MV-4-11 (cell line): ENCODE measurements around the gene CDC6.
A peak's percentile ranks its signal among the peaks of the same experiment; 100 is the strongest.

Source experiments
- DNase-seq: peaks from one replicate; lab custom pipeline; 2025; lab: John Stamatoyannopoulos, UW

The CDC6 gene, protein sequence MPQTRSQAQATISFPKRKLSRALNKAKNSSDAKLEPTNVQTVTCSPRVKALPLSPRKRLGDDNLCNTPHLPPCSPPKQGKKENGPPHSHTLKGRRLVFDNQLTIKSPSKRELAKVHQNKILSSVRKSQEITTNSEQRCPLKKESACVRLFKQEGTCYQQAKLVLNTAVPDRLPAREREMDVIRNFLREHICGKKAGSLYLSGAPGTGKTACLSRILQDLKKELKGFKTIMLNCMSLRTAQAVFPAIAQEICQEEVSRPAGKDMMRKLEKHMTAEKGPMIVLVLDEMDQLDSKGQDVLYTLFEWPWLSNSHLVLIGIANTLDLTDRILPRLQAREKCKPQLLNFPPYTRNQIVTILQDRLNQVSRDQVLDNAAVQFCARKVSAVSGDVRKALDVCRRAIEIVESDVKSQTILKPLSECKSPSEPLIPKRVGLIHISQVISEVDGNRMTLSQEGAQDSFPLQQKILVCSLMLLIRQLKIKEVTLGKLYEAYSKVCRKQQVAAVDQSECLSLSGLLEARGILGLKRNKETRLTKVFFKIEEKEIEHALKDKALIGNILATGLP

GRCh38 chr17:40287494-40288369, at the start of gene CDC6:
CDC6 (plus strand) TSS chr17:40287879; CDS start chr17:40289421, 1,542 bp downstream.
- peak; percentile 100 for DNase-seq

DNA sequence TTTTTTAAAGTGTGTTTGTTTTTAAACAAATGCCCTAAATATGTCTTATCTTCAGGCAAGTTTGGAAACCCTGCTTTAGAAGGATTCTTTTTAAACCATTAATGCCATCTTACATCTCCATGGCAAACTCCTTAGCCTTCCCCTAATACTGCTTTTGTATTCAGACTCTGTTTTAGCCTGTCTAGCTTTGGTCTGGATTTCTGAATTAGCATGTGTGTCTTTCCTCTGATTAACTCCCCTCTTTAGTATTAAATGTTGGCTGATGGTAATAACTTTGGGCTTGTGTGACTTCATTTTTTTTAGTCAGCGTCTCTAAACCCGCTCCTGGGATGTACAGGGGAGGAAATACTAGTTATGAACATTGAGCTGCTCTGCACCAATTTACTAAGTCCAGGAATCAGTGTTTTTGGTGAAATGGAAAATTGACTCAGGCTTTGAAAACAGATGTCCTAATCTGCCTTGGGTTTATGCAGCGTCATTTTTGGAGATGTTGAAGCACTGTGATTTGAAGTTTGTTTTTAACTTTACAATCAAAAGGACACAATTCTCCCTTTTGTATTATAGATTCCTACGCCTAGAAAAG, 46.3 kb upstream of the CDC6 start:
- DNase-seq = no peak

GRCh38 chr17:40242774-40243173, 44.9 kb upstream of the CDC6 start:
- no peak for DNase-seq

- DNase-seq = no peak
Measured at GRCh38 chr17:40243761-40244160, 43.9 kb upstream of the CDC6 start.

DNA sequence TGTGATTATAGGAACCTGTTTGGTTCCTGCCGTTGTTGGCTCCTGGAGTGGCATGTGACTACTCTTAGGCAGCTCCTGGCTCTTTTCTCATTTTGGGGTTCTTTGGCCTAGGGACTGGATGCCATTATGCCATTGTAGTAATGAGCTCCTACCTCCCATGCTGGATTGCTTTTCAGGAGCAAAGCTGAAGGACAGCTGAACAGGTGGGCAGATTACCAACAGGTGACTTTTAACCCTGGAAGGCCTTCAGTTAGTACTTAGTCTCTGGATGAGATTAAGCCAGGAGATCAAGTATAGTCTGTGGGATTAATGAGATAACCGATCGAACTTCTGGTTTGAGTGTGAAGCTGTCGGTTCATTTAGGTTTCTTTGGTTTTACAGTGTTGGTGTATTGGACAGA, 43.4 kb upstream of the CDC6 start:
- DNase-seq = no peak

DNA sequence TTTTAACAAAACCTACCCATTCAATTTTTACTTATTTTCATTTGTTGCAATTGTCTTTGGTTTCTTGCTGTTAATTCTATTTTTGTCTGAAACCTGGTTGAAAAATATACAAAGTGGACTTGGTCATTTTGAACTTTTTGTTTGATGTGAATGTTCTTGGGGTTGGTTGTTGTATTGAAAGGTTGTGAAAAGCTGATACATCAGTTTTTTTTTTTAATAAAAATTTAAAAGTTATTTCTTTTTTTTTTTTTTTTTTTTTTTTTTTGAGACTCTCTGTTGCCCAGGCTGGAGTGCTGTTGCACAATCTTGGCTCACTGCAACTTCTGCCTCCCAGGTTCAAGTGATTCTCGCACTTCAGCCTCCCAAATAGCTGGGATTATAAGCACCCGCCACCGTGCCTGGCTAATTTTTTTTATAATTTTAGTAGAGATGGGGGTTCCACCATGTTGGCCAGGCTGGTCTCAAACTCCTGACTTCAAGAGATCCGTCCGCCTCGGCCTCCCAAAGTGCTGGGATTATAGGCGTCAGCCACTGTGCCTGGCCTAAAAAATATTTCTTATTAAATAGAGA, 39.7 kb upstream of the CDC6 start:
- DNase-seq = peak; percentile 10

DNA sequence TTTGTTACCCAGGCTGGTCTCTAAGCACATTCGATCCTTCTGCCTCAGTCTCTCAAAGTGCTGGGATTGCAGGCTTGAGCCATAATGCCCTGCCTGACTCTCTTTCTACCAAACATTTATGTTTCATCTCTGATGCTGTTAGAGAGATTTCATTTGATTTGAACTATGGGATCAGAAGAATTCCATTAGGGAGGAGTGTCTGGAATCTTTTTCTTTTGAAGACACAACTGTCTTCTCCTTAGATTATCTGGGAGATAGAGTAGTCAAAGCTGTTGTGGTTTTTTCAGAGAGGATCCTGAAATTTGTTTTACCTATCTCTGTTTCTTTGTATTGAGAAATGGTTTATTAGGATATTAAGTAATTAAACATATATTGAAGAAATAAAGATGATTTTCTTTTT, 39.2 kb upstream of the CDC6 start:
- DNase-seq = no peak

DNA sequence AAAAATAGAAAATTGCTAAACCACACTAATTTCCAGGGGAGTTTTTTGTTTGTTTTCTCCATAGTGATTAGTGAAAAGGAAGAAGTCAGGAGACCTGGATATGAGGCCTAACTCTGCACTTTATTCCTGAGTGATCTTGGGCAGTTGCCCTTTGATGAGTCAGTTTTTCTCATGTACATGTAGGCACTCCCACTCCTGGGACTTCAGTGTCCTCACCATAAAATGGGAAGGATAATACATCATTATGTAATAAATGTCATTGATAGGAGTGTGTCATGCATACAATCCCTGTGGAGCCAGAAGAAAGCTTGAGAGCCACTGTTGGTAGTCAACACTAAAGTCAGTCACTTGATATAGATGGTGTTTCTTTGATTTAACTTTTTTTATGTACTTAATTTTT, 36.1 kb upstream of the CDC6 start:
- no peak for DNase-seq

GRCh38 chr17:40253565-40253964, 34.1 kb upstream of the CDC6 start:
- no peak for DNase-seq

DNA sequence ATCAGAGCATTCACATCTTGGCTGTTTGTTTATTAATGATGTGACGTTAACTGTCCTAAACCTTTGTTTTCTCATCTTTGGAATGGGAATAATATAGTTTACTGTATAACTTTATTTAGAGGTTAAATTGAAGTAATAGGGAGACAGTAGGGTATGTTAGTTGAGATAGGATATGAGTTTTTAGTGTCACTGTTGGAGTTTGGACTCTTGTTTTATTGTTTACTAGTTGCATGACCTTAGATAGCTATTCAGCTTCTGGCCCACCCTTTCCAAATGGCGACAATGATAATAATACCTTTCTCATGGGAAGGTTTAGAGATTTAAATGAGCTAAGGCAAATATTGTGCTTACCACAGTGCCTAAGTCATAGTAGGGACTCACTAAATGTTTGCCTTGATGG, 28.2 kb upstream of the CDC6 start:
- no peak for DNase-seq

DNA sequence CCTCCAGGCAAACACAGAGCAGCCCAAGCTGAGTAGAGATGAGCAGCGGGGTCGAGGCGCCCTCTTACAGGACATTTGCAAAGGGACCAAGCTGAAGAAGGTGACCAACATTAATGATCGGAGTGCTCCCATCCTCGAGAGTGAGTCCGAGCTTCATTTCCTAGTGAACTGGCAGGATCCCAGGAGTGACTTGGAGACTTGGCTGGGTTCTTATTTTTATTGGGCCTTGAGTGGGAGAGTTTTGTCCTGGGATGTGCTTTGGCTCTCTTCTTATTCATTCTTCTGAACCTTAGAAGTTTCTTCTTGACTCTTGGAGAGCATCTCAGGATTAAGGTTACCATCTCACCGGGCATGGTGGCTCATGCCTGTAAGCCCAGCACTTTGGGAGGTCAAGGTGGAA, 27.2 kb upstream of the CDC6 start:
- no peak for DNase-seq

GRCh38 chr17:40264458-40265185, 23.1 kb upstream of the CDC6 start:
- no peak for DNase-seq

- no peak for DNase-seq
Measured at GRCh38 chr17:40265337-40265736, 22.3 kb upstream of the CDC6 start.

GRCh38 chr17:40266882-40267281, 20.8 kb upstream of the CDC6 start:
- DNase-seq = no peak

DNA sequence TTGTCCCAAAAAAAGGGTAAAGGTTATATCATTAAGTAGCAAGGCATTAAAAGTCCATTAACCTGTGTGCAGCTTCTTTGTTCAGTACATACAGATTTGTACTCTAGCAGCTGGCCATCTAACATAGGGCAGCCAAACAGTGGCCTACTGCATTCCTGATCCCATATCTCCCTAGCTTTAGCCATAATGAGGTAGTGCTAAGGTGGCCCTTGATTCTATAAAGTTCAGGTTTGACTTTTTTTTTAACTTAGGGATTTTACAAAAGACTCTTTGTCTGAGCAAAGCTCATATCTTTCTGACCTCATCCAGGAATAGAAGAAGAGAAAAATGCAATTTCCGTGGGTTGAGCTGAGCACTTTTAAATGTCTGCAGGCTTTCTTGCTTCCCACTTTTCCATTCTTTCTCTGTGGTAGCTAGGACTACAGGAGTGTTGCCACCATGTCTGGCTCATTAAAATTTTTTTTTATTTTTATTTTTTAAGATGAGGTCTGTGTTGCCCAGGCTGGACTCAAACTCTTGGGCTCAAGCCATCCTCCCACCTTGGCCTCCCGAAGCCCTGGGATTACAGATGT, 19.5 kb upstream of the CDC6 start:
- DNase-seq = no peak

DNA sequence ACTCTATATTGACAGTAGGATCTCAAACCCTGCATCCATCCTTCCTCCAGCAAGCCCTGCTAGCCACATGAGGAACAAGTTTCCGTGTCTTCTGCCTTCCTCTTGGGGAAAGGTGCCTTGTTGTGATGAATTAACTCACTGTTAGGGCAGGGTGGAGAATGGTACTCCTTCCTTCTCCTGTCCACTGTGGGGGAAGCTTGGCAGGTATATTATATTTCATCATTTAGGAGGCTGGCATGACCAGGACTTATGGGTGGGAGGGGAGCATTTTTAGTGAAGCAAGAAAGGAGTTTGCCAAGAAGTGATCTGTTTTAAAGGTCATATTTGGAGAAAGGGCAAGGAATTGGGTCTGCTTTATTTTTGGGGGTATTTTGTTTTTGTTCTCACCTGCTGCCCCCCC, 9.3 kb upstream of the CDC6 start:
- DNase-seq = no peak

DNA sequence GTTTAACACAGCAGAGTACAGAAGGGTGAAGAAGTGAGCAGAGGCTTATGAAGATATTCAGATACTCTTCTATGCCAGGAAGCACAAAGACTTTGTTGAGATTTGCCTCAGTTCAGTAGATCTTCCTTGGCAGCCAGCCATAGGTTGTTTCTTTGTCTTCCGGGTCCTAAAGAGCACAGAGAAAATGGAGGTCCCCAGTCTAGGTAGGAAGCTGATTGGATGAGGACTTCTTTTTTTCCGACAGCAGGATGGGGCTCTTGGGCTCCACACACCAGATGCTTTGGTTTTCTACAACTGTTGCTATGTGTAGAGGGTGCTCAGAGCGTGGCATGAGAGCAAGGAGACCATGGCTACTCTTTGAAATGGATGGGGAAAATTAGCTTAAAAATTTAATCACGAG, 8.3 kb upstream of the CDC6 start:
- no peak for DNase-seq

GRCh38 chr17:40281663-40282062, 6.0 kb upstream of the CDC6 start:
- no peak for DNase-seq

DNA sequence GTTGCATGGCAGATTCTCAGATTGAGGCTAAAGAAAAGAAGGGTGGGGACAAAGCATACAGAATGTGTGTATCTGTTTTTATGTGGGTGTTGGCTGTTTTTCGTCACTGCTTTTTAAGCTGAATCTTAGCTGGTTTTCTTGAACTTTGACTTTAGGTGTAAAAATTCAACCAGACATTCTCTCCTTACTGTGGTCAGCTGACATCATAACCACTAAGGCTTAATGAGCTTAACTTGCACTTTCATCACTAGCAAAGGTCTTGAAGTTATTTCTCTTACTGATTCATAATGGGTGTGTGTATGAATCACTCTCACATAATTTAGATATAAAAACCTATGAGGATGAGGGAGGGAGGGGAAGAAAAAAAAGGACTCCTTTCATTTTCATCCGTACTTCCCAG, 4.0 kb upstream of the CDC6 start:
- peak; percentile 77 for DNase-seq

DNA sequence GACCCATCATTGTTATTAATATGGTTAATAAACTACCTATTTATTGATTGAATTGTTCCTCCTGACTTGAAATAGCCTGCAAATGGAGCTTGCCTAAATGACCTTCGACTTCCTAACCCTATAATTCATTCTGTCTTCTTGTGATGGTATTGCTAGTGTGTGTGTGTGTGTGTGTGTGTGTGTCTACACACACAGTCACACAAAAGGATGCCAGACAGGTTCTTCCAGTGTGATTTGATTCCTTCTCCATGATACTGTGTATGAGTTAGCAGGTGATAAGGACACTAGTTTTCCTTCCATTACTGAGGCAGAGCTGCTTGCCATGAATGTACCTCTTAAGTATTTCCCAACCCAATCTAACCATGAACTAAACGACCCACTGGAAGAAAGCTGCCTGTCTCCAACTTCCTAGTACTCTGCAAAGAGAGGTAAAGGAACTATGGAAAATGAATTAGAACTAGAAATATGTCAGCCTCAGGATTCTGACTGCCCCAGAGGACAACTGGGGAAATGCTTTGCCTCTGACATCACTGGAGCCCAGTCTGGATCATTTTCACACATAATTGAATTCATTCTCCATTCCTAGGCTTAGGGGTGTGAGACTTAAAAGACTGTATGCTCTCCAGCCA, 3.5 kb upstream of the CDC6 start:
- DNase-seq = no peak

DNA sequence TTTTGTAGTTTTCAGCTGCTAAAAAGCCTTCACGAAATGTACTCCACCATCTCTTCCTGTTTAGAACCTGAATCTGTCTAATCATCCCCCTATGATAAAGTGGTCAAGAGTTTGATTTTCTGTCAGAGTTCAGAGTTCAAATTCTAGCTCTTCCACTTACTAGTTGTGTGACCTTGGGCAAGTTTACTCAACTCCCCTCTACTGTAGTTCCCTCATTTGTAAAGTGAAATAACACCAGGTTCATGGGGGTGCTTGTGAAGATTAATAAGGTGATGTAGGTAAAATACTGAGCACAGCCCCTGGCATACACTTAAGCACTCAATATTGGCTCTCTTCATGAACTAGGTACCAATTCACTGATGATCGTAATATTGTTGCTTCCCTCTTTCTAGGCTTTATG, 1.2 kb upstream of the CDC6 start:
- DNase-seq = no peak
